Heart left ventricle (tissue), 16 donors: ENCODE results near the gene DOHH. TPM values are rescaled to one million over a fixed set of nuclear protein-coding genes. Genes with fewer than 3 reads are reported as not detected.
"Not testable (repeated sequence)": the region's sequence is repeated elsewhere in the genome, so short reads cannot be mapped to it uniquely, and the experiment has no call there.

ENCODE experiments used
- ATAC-seq, 4 donors: fragments of 200-7000 bp; cut with Tn5 transposase; one replicate each; pipeline ENCODE4 v1.9.1; 2020 to 2022; ENCODE audit warnings: moderate library complexity in 4 of 4, mild to moderate bottlenecking in 3 of 4, moderate number of reproducible peaks in 1 of 4
- DNase-seq, 5 donors: peaks; one replicate each; pipeline ENCODE4 v3.0.0-alpha.2; 2020
- H3K27ac ChIP-seq, 12 donors: fragments of 200-600 bp; sonication (generic) in 4 of 12; one replicate each; pipeline versions ENCODE4 v1.5.0 to v1.8.0; 2016 to 2022; ENCODE audit warnings: mild to moderate bottlenecking in 2 of 12
- H3K27me3 ChIP-seq, 9 donors: fragments of 200-600 bp; sonication (generic) in 2 of 9; one replicate each; pipeline versions ENCODE4 v1.5.1 to v1.8.0; 2016 to 2022; ENCODE audit warnings: mild to moderate bottlenecking in 3 of 9
- H3K36me3 ChIP-seq, 9 donors: fragments of 200-600 bp; sonication (generic) in 2 of 9; one replicate each; pipeline versions ENCODE4 v1.5.0 to v1.8.0; 2018 to 2022; ENCODE audit warnings: mild to moderate bottlenecking in 2 of 9
- H3K4me1 ChIP-seq, 12 donors: fragments of 200-600 bp; sonication (generic) in 4 of 12; one replicate each; pipeline versions ENCODE4 v1.5.0 to v1.8.0; 2016 to 2022; ENCODE audit warnings: mild to moderate bottlenecking in 3 of 12
- H3K4me3 ChIP-seq, 12 donors: fragments of 200-600 bp; sonication (generic) in 4 of 12; one replicate each; pipeline versions ENCODE4 v1.5.0 to v1.8.0; 2017 to 2022; ENCODE audit warnings: mild to moderate bottlenecking in 9 of 12, moderate library complexity in 4 of 12
- H3K9me3 ChIP-seq, 12 donors: fragments of 200-600 bp; sonication (generic) in 4 of 12; one replicate each; pipeline versions ENCODE4 v1.5.0 to v1.8.0; 2016 to 2022; ENCODE audit warnings: mild to moderate bottlenecking in 1 of 12
- CTCF ChIP-seq, 12 donors: fragments of 200-600 bp; sonication (generic) in 4 of 12; IDR thresholded peaks; one replicate each; pipeline versions ENCODE4 v1.5.0 to v1.8.0; 2018 to 2022; ENCODE audit warnings: antibody characterized with exemption in 12 of 12, mild to moderate bottlenecking in 5 of 12
- POLR2A ChIP-seq, 2 donors: fragments of 450-650 bp; IDR thresholded peaks; one replicate each; pipeline ENCODE4 v1.6.1; 2017; ENCODE audit warnings: antibody characterized with exemption in 2 of 2, mild to moderate bottlenecking in 2 of 2, moderate library complexity in 2 of 2
- WGBS, 4 donors: extraction: QIAGEN DNeasy Blood & Tissue Kit in 2 of 4; methylation state at CpG; one replicate each; pipeline versions ENCODE4 v1.1.5 to v1.1.7; 2013 to 2018; 5-methylcytosine and 5-hydroxymethylcytosine counted together
- intact Hi-C, 10 donors: fragments of 100-400 bp; cut with DNase I; formaldehyde crosslinking; loops; one replicate each; pipeline versions ENCODE4 v1.11.1 to v1.14.2; 2022
- polyA plus RNA-seq, 2 donors: library from polyadenylated mRNA; stranded (reverse); fragments of 200-250 nt; gene quantifications; one replicate each; pipeline ENCODE4 v1.2.3, GENCODE V29; 2013
- total RNA-seq, 9 donors: library from RNA; depleted of rRNA in 2 of 9; stranded (reverse); fragments of >200 nt in 2 of 9; fragmentation: NEBNext Ultra II Directional in 3 of 9; extraction: Animal tissue kit (Norgen Biotek cat#: 25700) in 3 of 9; gene quantifications; one replicate each; pipeline versions ENCODE4 v1.1.0 to v1.2.4, GENCODE V29; 2016 to 2023
- donor health status: ischemic (EF 13 %, LVEDD 7.1; RV severe dilation, severe dysfunction).
- donor health status: healthy with polysubstance abuse.
- donor health status: DM: no; HTN: yes; CAD: no.
- donor health status: DM: no; HTN: no; CAD: no.
- donor health status: ischemic (EF 25% LVEDD 6.9; RV normal size, moderate dysfunction).
- donor health status: ischemic (EF 25% LVEDD 5.7; RV mildly dilated, moderate dysfunction).
- donor health status: healthy.
- donor health status: DM: yes; HTN: yes; CAD: no.
- donor health status: ischemic (EF 35%, LVEDD 5.7; RV mildly dilated, moderate dysfunction).
- donor health status: nonischemic (EF 11% LVEDD 7.7; RV severe dilation, severe dysfunction).
- donor health status: DM: yes; HTN: yes; CAD: no.
- donor health status: PGD.
- donor health status: ischemic (EF 29% LVEDD 5.4; RV normal size, mild dysfunction).
- donor health status: nonischemic (EF 23%, LVEDD 6.1; RV moderate dilation, normal function).

DOHH gene
- total and polyA plus RNA-seq, 11 donors: 7.4 to 34.3 (median 12.2) TPM

GRCh38 chr19:3532154-3532786, 31.8 kb upstream of the DOHH start:
- no peaks in the 10 kb centered on the region for H3K27me3 ChIP-seq
- H3K36me3 ChIP-seq: peaks cover 0 to 75% (median 69%) of the 10 kb centered on the region in 9 donors
- 94 to 97% (median 95%) methylated on average over 19 to 33 of the region's 33 CpGs for WGBS, 4 donors
- no peaks in the 10 kb centered on the region for H3K9me3 ChIP-seq
- no peak overlapping the region for H3K27ac ChIP-seq
- ATAC-seq (no peak), DNase-seq (no peak)
- H3K4me1 ChIP-seq: peaks cover 0 to 9% (median 0%) of the 10 kb centered on the region in 12 donors
- intact Hi-C loops: no loop called here
- no peak overlapping the region for H3K4me3 ChIP-seq
- TF ChIP-seq POLR2A (IDR thresholded peaks at IDR 0.05) (no peak), CTCF (IDR thresholded peaks at IDR 0.05) (no peak)

- peaks cover 0 to 5% (median 0%) of the 10 kb centered on the region in 12 donors for H3K4me1 ChIP-seq
- WGBS, 4 donors: 94 to 96% (median 94%) methylated on average over 11 to 29 of the region's 29 CpGs
- no peak for ATAC-seq
- no peaks in the 10 kb centered on the region for H3K9me3 ChIP-seq
- no peak overlapping the region for H3K27ac ChIP-seq
- H3K4me3 ChIP-seq: no peak overlapping the region
- peaks cover 0 to 80% (median 75%) of the 10 kb centered on the region in 9 donors for H3K36me3 ChIP-seq
- no peak for DNase-seq
- no peaks in the 10 kb centered on the region for H3K27me3 ChIP-seq
- TF ChIP-seq CTCF (IDR thresholded peaks at IDR 0.05) (no peak), POLR2A (IDR thresholded peaks at IDR 0.05) (no peak)
- intact Hi-C loops: no loop called here
Measured at GRCh38 chr19:3531716-3532115, 31.2 kb upstream of the DOHH start.

GRCh38 chr19:3530389-3530788, 29.9 kb upstream of the DOHH start:
- Histone ChIP-seq H3K4me3 (no peak overlapping the region), H3K4me1 (no peaks in the 10 kb centered on the region), H3K36me3 (peaks cover 0 to 78% (median 75%) of the 10 kb centered on the region in 9 donors), H3K27me3 (no peaks in the 10 kb centered on the region), H3K9me3 (no peaks in the 10 kb centered on the region), H3K27ac (no peak overlapping the region)
- WGBS, 4 donors: 94 to 99% (median 96%) methylated on average over 12 of the region's 12 CpGs
- ATAC-seq: no peak
- no peak for TF ChIP-seq CTCF (IDR thresholded peaks at IDR 0.05)
- TF ChIP-seq POLR2A (IDR thresholded peaks at IDR 0.05): no peak
- no peak for DNase-seq
- intact Hi-C loops: no loop called here

- DNase-seq, ATAC-seq, H3K27me3 ChIP-seq, H3K4me1 ChIP-seq, H3K9me3 ChIP-seq, intact Hi-C loops, H3K4me3 ChIP-seq, H3K27ac ChIP-seq: not testable (repeated sequence)
- H3K36me3 ChIP-seq: peaks cover 0 to 76% (median 68%) of the 10 kb centered on the region in 9 donors
- 93 to 99% (median 97%) methylated on average over 7 of the region's 7 CpGs for WGBS, 4 donors
Measured at GRCh38 chr19:3529299-3529698, 28.8 kb upstream of the DOHH start.
